HepG2 (cell line): Measurements from ENCODE around the gene CDCA4. TPM values are rescaled to one million over a fixed set of nuclear protein-coding genes. Genes with fewer than 3 reads are reported as not detected.

Experiments
- ATAC-seq: fragments of 200-7000 bp; cut with Tn5 transposase; 3 replicates; pipeline ENCODE4 v1.9.1; 2020; ENCODE audit warnings: mild to moderate bottlenecking, moderate library complexity
- BruUV-seq: library from RNA; stranded (reverse); fragments of 400-500 nt; replicated peaks from 2 replicates; lab custom pipeline; 2021; lab: Mats Ljungman, UMichigan
- CTCF ChIA-PET: fragments of 300-600 bp; formaldehyde crosslinking; extraction: SDS; loops from one replicate; lab custom pipeline; 2021; ENCODE audit warnings: low total read pairs, inconsistent platforms, low intra/inter-chr PET ratio; lab: Yijun Ruan, JAX
- POLR2A ChIA-PET: fragments of 350-600 bp; sonication (Branson Sonifier 250); formaldehyde crosslinking; loops from one replicate; lab custom pipeline; 2020; ENCODE audit warnings: antibody characterized with exemption, inconsistent platforms; lab: Yijun Ruan, JAX
- DNase-seq: peaks from one replicate; pipeline ENCODE4 v3.0.0-alpha.2; 2015; ENCODE audit warnings: low spot score
- FAIRE-seq: peaks from 3 replicates; lab custom pipeline; 2011; peaks lifted over from hg19 to GRCh38; lab: Jason Lieb, UNC
- H2AFZ ChIP-seq: one replicate; pipeline ENCODE4 v1.6.1; 2011; ENCODE audit warnings: low read length, inconsistent platforms
- H3K27ac ChIP-seq: fragments of 300-600 bp; 3 replicates; pipeline ENCODE4 v1.8.0; 2011; ENCODE audit warnings: mixed run types, mild to moderate bottlenecking, mixed read lengths, low read length, inconsistent platforms; ENCODE audit not compliant: insufficient read depth; ENCODE audit errors: extremely low read length
- H3K27me3 ChIP-seq, 2 experiments: fragments of 200-600 bp in 1 of 2; 2 replicates in 1 of 2; 3 replicates in 1 of 2; pipeline versions ENCODE4 v1.6.0 to v1.8.0; 2011; ENCODE audit warnings: low read length in 2 of 2, mild to moderate bottlenecking in 2 of 2, moderate library complexity in 2 of 2, inconsistent platforms in 1 of 2; ENCODE audit not compliant: insufficient read depth in 2 of 2, control insufficient read depth in 1 of 2
- H3K36me3 ChIP-seq, 2 experiments: fragments of 200-600 bp in 1 of 2; replicated peaks in 1 of 2; 2 replicates in 1 of 2; 3 replicates in 1 of 2; pipeline versions ENCODE4 v1.5.1 to v1.8.0; 2011; ENCODE audit warnings: low read length in 2 of 2, inconsistent platforms in 1 of 2; ENCODE audit not compliant: insufficient read depth in 2 of 2, control insufficient read depth in 1 of 2
- H3K4me1 ChIP-seq: 2 replicates; pipeline ENCODE4 v1.5.1; 2012; ENCODE audit warnings: low read length, inconsistent platforms; ENCODE audit not compliant: insufficient read depth
- H3K4me2 ChIP-seq: 2 replicates; pipeline ENCODE4 v1.6.0; 2011; ENCODE audit warnings: low read depth, low read length, inconsistent platforms
- H3K4me3 ChIP-seq, 3 experiments: fragments of 200-600 bp in 1 of 3; sonication (generic), shearing (Covaris generic) in 1 of 3; replicated peaks in 1 of 3; 2 replicates each; pipeline ENCODE4 v1.5.1; 2011 to 2016; ENCODE audit warnings: low read length in 3 of 3, inconsistent platforms in 2 of 3, low read depth in 2 of 3, mild to moderate bottlenecking in 2 of 3, control low read depth in 1 of 3, mixed read lengths in 1 of 3; ENCODE audit not compliant: insufficient read depth in 1 of 3
- H3K79me2 ChIP-seq: one replicate; pipeline ENCODE4 v1.6.1; 2011; ENCODE audit warnings: low read length, inconsistent platforms; ENCODE audit not compliant: insufficient read depth
- H3K9ac ChIP-seq: 2 replicates; pipeline ENCODE4 v1.6.0; 2011; ENCODE audit warnings: mild to moderate bottlenecking, low read depth, low read length, inconsistent platforms; ENCODE audit not compliant: insufficient read depth
- H3K9me3 ChIP-seq: 2 replicates; pipeline ENCODE4 v1.5.1; 2012; ENCODE audit warnings: mild to moderate bottlenecking, low read length
- H4K20me1 ChIP-seq: 2 replicates; pipeline ENCODE4 v1.6.0; 2011; ENCODE audit warnings: inconsistent platforms, mild to moderate bottlenecking, low read length, moderate library complexity; ENCODE audit not compliant: insufficient read depth
- CENPX ChIP-seq: sonication (generic); formaldehyde crosslinking; IDR thresholded peaks from 2 replicates; pipeline ENCODE4 v1.9.0; 2021; ENCODE audit warnings: mild to moderate bottlenecking, missing genetic modification reagents, moderate library complexity
- GPN1 ChIP-seq: sonication (generic); formaldehyde crosslinking; IDR thresholded peaks from 2 replicates; pipeline ENCODE4 v1.5.1; 2020; ENCODE audit warnings: missing genetic modification reagents, borderline replicate concordance
- HCFC1 ChIP-seq: fragments of 150-350 bp; IDR thresholded peaks from 2 replicates; pipeline ENCODE4 v1.6.1; 2014; ENCODE audit warnings: low read depth, low read length
- HDAC6 ChIP-seq: fragments of 200-600 bp; sonication (generic); IDR thresholded peaks from 2 replicates; pipeline ENCODE4 v1.7.0; 2017; ENCODE audit warnings: mild to moderate bottlenecking, antibody characterized with exemption, low read length, low read depth
- ISX ChIP-seq: sonication (generic); formaldehyde crosslinking; conservative IDR thresholded peaks from 2 replicates; pipeline ENCODE4 v1.5.0; 2020; ENCODE audit warnings: missing genetic modification reagents
- MAFG ChIP-seq: sonication (generic); formaldehyde crosslinking; IDR thresholded peaks from 2 replicates; pipeline ENCODE4 v1.5.1; 2020; ENCODE audit warnings: mild to moderate bottlenecking, missing genetic modification reagents
- PLSCR1 ChIP-seq: sonication (generic); formaldehyde crosslinking; IDR thresholded peaks from 2 replicates; pipeline ENCODE4 v1.5.0; 2020; ENCODE audit warnings: missing genetic modification reagents, mild to moderate bottlenecking, borderline replicate concordance
- POGK ChIP-seq: sonication (generic); formaldehyde crosslinking; conservative IDR thresholded peaks from 2 replicates; pipeline ENCODE4 v1.8.0; 2022; ENCODE audit warnings: mild to moderate bottlenecking, moderate library complexity, missing genetic modification reagents
- SAFB2 ChIP-seq: sonication (generic); formaldehyde crosslinking; IDR thresholded peaks from 2 replicates; pipeline ENCODE4 v1.5.1; 2020; ENCODE audit warnings: missing genetic modification reagents, low read depth, mild to moderate bottlenecking, borderline replicate concordance
- SALL1 ChIP-seq: sonication (generic); formaldehyde crosslinking; IDR thresholded peaks from 2 replicates; pipeline ENCODE4 v1.8.0; 2022; ENCODE audit warnings: mild to moderate bottlenecking, missing genetic modification reagents
- SRSF1 ChIP-seq: fragments of 200-400 bp; formaldehyde crosslinking; optimal IDR thresholded peaks from 2 replicates; pipeline ENCODE3; 2017; ENCODE audit warnings: mild to moderate bottlenecking, low read depth, low read length, moderate library complexity
- ZFX ChIP-seq: sonication (generic); formaldehyde crosslinking; IDR thresholded peaks from 2 replicates; pipeline ENCODE4 v1.4.0; 2020; ENCODE audit warnings: mild to moderate bottlenecking, low read depth, missing genetic modification reagents, moderate library complexity
- ZNF605 ChIP-seq: sonication (generic); formaldehyde crosslinking; IDR thresholded peaks from 2 replicates; pipeline ENCODE4 v1.8.0; 2022; ENCODE audit warnings: mild to moderate bottlenecking, missing genetic modification reagents
- ZNF839 ChIP-seq: sonication (generic); formaldehyde crosslinking; IDR thresholded peaks from 2 replicates; pipeline ENCODE4 v1.4.0; 2020; ENCODE audit warnings: missing genetic modification reagents, mild to moderate bottlenecking, borderline replicate concordance
- WGBS: methylation state at CpG from one replicate; pipeline ENCODE4 v1.1.6; 2017; ENCODE audit warnings: low lambda C conversion rate; 5-methylcytosine and 5-hydroxymethylcytosine counted together
- in situ Hi-C: cut with HindIII; loops from 2 replicates; pipeline ENCODE4 v1.10.0; 2017; ENCODE audit warnings: low pct_unique_long_range_greater_than_20kb; ENCODE audit not compliant: extremely low pct_ligation_motif_present
- intact Hi-C: fragments of 100-400 bp; cut with micrococcal nuclease; formaldehyde crosslinking; loops from one replicate; pipeline ENCODE4 v1.10.0; 2022; ENCODE audit not compliant: unreplicated experiment
- polyA plus RNA-seq, 8 experiments: library from polyadenylated mRNA; depleted of rRNA in 3 of 8; stranded (reverse) in 7 of 8; unstranded in 1 of 8; fragments of >200 nt; fragmentation: Illumina TruSeq in 4 of 8; extraction: Trizol in 4 of 8; gene quantifications; 2 replicates each; pipeline versions ENCODE4 v1.2.1 to v1.2.3, GENCODE V29; 2011 to 2016; ENCODE audit warnings: low read depth in 4 of 8, missing spikeins in 1 of 8, mixed read lengths in 1 of 8; ENCODE audit not compliant: insufficient read depth in 1 of 8
- total RNA-seq, 5 experiments: library from RNA; depleted of rRNA; stranded (reverse); fragments of >200 nt; fragmentation: Illumina TruSeq; extraction: Trizol; gene quantifications; 2 replicates each; pipeline ENCODE4 v1.2.3, GENCODE V29; 2016; ENCODE audit warnings: low read depth in 1 of 5
- TF ChIP-seq, protein P1 (sequence below): sonication (generic); formaldehyde crosslinking; IDR thresholded peaks from 2 replicates; pipeline ENCODE4 v1.8.0; 2022; ENCODE audit warnings: missing genetic modification reagents, mild to moderate bottlenecking, borderline replicate concordance

The CDCA4 gene
- total and polyA plus RNA-seq, 2 of the 13 experiments (the other 11 are each of a cell fraction or from before 2014, with no cell fraction given) = 19.7 to 43.1 TPM

- no peak for FAIRE-seq
- TF ChIP-seq ZNF605 (CRISPR knock-in tag) (no peak), SRSF1 (no peak), ISX (CRISPR knock-in tag) (no peak), HCFC1 (no peak), CENPX (CRISPR knock-in tag) (no peak), ZFX (no peak), HDAC6 (no peak), ZNF839 (no peak), PLSCR1 (CRISPR knock-in tag) (no peak), GPN1 (no peak), MAFG (CRISPR knock-in tag) (no peak), POGK (no peak), SAFB2 (CRISPR knock-in tag) (no peak), SALL1 (CRISPR knock-in tag) (no peak)
- TF ChIP-seq, protein P1, sequence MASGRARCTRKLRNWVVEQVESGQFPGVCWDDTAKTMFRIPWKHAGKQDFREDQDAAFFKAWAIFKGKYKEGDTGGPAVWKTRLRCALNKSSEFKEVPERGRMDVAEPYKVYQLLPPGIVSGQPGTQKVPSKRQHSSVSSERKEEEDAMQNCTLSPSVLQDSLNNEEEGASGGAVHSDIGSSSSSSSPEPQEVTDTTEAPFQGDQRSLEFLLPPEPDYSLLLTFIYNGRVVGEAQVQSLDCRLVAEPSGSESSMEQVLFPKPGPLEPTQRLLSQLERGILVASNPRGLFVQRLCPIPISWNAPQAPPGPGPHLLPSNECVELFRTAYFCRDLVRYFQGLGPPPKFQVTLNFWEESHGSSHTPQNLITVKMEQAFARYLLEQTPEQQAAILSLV (CRISPR knock-in tag) = no peak
- H3K27me3 ChIP-seq = peaks cover 12 to 59% of the 10 kb centered on the region in 2 experiments; a peak in 4 of 5 replicates
- peaks cover 13% of the 10 kb centered on the region for H3K4me1 ChIP-seq
- H3K4me3 ChIP-seq = no peak overlapping the region
- ChIA-PET POLR2A (no interaction called here), CTCF (no interaction called here)
- intact Hi-C loops = no loop called here
- H4K20me1 ChIP-seq = no peaks in the 10 kb centered on the region
- no peaks in the 10 kb centered on the region for H3K36me3 ChIP-seq
- ATAC-seq = no peak
- H3K9me3 ChIP-seq = no peaks in the 10 kb centered on the region
- in situ Hi-C loops = no loop called here
- no peak overlapping the region for H2AFZ ChIP-seq
- WGBS = 40% methylated on average over 13 of the region's 13 CpGs
- BruUV-seq = no TSS peak
- H3K79me2 ChIP-seq = no peaks in the 10 kb centered on the region
- H3K9ac ChIP-seq = no peak overlapping the region
- H3K4me2 ChIP-seq = no peak overlapping the region
- H3K27ac ChIP-seq = no peak overlapping the region
- no peak for DNase-seq
Measured at GRCh38 chr14:105068818-105069217, 47.9 kb upstream of the CDCA4 start.
